ENCODE measurements around the gene MYO7A.
A peak's percentile ranks its signal among the peaks of the same experiment; 100 is the strongest.

The MYO7A gene

GRCh38 chr11:77184136-77184860 is 56.3 kb downstream of the MYO7A start:
- DNase-seq (ENCODE audit: low read depth in 2 of 2): no peak

- DNase-seq (ENCODE audit: low read depth in 2 of 2): no peak
Observed at GRCh38 chr11:77186302-77186701, 58.3 kb downstream of the MYO7A start.

DNA sequence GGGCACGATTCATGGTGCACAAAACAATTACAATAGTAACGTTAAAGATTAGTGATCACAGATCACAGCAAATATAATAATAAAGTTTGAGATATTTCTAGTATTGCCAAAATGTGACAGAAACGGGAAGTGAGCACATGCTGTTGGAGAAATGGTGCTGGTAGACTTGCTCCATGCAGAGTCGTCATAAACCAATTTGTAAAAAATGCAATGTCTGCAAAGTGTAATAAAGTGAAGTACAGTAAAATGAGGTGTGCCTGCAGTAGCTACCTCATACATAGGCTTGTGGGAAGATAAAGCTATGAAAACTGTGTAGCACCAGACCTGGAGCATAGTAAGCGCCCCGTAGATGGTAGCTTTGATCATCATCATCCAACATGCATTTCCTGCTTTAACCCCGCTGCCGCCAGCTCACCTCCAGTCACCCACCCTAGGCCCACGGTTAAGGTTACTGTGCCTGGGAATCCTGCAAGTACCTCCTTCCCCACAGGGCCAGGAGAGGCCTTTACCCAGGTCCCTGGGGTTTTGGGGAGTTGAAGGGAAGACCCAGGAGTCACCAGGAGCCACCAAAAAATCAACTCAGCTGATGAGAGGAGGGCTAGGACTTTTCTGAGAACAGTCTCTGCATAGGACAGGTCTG is 59.2 kb downstream of the MYO7A start:
- no peak for DNase-seq (ENCODE audit: low read depth in 2 of 2)

- peak; percentile 31 to 60 for DNase-seq (ENCODE audit: low read depth in 2 of 2)
Observed at GRCh38 chr11:77187776-77188632, 60.0 kb downstream of the MYO7A start.

- no peak for DNase-seq (ENCODE audit: low read depth in 2 of 2)
Observed at GRCh38 chr11:77188633-77189491, 60.8 kb downstream of the MYO7A start.

GRCh38 chr11:77189588-77190210 is 61.7 kb downstream of the MYO7A start:
- DNase-seq (ENCODE audit: low read depth in 2 of 2): no peak

DNA sequence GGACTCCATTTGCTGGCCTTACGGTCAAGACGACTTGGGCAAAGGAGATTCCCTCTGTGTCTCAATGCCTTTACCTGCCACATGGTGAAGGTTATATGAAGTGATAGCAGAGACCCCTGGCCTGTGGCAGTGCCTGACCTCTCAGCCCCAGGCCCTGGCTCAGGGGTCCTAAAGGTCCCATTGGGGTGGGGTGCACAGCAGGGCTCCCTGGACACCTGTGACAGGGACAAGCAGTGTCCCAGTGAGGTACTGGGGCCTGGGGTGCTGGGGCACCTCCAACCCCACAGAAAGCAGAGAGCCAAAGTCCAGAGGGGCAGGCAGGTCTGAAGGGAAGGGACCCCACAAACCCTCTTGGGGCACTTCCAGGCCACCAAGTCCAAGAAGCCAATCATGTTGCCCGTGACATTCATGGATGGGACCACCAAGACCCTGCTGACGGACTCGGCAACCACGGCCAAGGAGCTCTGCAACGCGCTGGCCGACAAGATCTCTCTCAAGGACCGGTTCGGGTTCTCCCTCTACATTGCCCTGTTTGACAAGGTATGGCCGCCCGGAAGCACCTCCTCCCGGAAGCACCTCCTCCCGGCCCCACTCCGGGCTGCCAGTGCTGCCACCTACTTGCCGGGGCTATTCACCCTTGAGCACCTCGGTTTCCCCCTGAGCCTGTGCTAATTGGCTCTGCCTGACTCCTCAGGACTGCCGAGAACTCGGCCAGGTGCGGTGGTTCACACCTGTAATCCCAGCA is 62.5 kb downstream of the MYO7A start:
- no peak for DNase-seq (ENCODE audit: low read depth in 2 of 2)

GRCh38 chr11:77191429-77191822 is 63.4 kb downstream of the MYO7A start:
- no peak for DNase-seq (ENCODE audit: low read depth in 2 of 2)

GRCh38 chr11:77191823-77192495 is 63.9 kb downstream of the MYO7A start:
- peak; percentile 18 to 41 for DNase-seq (ENCODE audit: low read depth in 2 of 2)

DNA sequence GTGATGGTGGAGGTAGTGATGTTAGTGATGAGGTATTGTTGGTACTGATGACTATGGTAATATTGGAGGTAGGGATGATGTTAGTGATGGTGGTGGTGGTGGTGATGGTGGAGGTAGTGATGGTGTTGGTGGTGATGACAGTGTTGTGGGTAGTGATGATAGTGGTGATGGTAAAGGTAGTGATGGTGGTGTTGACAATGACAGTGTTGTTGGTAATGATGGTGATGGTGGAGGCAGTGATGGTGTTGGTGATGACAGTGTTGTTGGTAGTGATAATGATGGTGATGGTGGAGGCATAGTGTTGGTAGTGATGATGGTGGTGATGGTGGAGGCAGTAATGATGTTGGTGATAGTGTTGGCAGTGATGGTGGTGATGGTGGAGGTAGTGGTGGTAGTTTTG is 65.1 kb downstream of the MYO7A start:
- no peak for DNase-seq (ENCODE audit: low read depth in 2 of 2)

GRCh38 chr11:77193911-77194830 is 66.1 kb downstream of the MYO7A start:
- no peak for DNase-seq (ENCODE audit: low read depth in 2 of 2)

DNA sequence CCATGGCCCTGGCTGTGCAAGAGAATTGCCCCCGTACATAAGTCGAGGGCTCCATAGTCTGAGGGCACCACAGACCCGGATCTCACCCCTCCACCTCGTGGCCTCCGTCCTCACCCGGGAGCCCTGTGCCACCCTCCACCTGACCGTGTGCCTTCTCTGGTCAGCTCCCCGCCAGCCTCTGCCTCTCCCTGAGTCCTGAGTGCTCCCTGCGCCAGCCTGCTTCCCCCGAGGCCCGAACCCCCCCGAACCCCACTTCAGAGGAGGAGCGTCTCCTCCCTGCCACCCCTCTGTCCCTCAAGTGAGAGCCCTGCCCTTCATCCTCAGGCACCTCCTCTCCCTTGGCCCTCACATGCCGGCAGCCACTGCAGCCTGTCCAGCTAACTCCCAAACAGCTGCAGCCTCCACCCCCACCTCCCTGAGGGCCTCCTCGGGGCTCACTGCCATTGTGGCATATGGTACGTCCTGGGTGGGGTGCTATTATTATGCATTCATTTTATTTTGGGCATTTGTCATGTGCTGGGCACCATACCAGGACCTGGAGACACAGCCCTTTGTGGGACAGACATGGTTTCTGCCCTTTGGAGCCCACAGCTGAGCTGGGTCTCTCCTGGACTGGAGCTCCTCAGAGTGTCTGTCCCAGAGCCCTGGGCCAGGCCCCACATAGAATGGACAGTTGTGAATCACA is 67.2 kb downstream of the MYO7A start:
- no peak for DNase-seq (ENCODE audit: low read depth in 2 of 2)

DNA sequence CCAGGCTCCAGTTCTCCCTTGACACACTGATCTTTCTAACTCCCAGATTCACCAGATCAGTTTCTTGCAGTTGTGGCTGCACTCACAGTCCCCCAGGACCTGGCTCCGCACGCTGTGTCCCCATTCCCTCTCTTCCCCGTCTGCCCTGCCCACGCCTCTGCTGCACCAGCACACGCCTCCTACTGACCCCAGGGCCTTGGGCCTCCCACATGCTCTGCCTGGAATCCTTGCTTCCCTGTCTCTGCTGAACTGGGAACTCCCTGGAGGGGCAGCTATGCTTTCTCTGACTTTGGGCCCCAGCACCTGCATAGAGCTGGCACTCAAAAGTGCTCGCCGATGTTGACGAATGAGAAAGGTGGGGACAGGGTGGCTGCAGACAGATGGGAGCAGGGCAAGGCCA is 68.9 kb downstream of the MYO7A start:
- no peak for DNase-seq (ENCODE audit: low read depth in 2 of 2)

DNA sequence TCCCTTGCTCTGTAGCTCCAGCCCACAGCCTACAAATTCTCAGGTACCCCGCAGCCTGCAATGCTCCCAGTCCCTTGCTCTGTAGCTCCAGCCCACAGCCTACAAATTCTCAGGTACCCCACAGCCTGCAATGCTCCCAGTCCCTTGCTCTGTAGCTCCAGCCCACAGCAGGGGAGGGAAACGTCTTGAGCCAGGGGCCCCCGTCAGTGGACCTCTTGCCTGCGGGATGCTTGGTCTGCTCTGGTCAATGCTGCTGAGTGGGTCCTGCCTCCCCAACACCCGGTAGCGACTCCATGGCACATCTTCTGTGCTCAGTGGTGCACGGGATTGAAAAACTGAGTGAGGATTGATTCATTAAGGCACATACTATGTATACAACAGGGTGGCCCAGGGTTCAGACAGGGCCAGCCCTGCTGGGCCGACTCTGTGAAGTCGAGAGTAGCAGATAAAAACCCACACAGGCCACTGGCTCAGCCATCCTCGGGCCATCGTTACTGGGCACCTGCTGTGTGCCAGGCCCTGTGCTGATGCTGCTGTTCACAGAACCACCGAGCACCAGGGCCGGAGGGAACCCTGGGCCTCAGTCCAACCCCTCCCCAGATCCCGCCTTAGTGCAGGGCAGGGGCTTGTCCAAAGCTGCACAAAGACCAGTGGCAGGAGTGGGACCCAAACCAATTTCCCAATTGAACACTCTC is 69.7 kb downstream of the MYO7A start:
- DNase-seq (ENCODE audit: low read depth in 2 of 2): no peak

- no peak for DNase-seq (ENCODE audit: low read depth in 2 of 2)
Observed at GRCh38 chr11:77198440-77198849, 70.4 kb downstream of the MYO7A start.

DNA sequence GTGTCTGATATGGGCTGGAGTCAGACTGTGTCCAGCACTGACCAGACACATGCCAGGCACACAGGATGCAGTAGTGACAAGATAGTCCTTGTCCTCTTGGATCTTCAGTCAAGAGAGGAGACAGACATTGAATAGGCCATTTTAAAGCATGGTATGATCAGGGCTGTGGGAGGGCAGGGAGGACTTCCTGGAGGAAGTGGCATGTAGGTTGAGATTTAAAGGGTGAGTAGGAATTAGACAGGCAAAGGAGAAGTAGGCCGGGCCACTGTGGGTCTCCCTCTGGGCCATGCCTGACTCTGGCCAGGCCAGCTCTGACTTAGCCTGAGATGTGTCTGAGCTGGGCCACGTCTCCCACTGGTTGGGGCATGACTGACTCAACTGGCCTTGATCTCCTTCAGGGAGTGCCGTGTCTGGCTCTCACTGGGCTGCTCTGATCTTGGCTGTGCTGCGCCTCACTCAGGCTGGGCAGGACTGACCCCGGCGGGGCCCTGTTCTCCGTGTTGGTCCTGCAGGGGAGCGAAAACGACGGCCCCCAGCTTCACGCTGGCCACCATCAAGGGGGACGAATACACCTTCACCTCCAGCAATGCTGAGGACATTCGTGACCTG is 71.2 kb downstream of the MYO7A start:
- no peak for DNase-seq (ENCODE audit: low read depth in 2 of 2)

All from stimulated activated CD4-positive, alpha-beta T cell treated with anti-CD3 and anti-CD28 coated beads, Interleukin-1b, Interleukin-23, amount 100 ng/mL, for 4 hours (primary cell).